ENCODE results near the gene SETDB2. TPM values are rescaled to one million over a fixed set of nuclear protein-coding genes. Genes with fewer than 3 reads are reported as not detected.

Gene SETDB2
- total and polyA plus RNA-seq, 7 experiments from 2014 or later: 14.3 to 30.0 (median 20.3) TPM

- CTCF ChIA-PET: interaction anchor here (0.8 kb wide), 1 partner anchor 10 kb away, joined by 3 read pairs; no protein-coding TSS in a partner anchor
- H3K4me1 Mint-ChIP-seq: peaks cover 22 to 44% (median 28%) of the 10 kb centered on the region in 7 donors
- H3K27ac Mint-ChIP-seq: peak overlapping the region in 1 of 9 donors; percentile 33
- H3K27me3 ChIP-seq (ENCODE audit: control insufficient read depth in 2 of 2, insufficient read depth in 2 of 2, low read length in 2 of 2): no peaks in the 10 kb centered on the region
- H3K9me3 ChIP-seq (ENCODE audit: control insufficient read depth in 2 of 3, low read length in 3 of 3): no peaks in the 10 kb centered on the region
- H3K27me3 Mint-ChIP-seq: no peaks in the 10 kb centered on the region
- H3K27ac ChIP-seq (ENCODE audit: low read depth, low read length): no peak overlapping the region
- H3K36me3 ChIP-seq (ENCODE audit: control insufficient read depth in 2 of 3, insufficient read depth in 3 of 3, low read length in 3 of 3): peaks cover 0 to 4% (median 0%) of the 10 kb centered on the region in 3 experiments
- DNase-seq (no peak), ATAC-seq (no peak)
- H3K4me3 Mint-ChIP-seq: no peak overlapping the region
- POLR2A ChIA-PET: interaction anchor here (0.8 to 3.9 kb wide), 2 partner anchors 11 to 14 kb away, joined by 3 to 25 read pairs; partner anchors contain the start of genes CAB39L and SETDB2
- H3K9me3 Mint-ChIP-seq: no peaks in the 10 kb centered on the region
- no peak overlapping the region for H3K4me3 ChIP-seq (ENCODE audit: low read length)
- intact Hi-C loops (cut with micrococcal nuclease): loop anchor here (1.0 to 2.0 kb wide), 2 partner anchors 11 to 14 kb away; partner anchors contain the start of genes CAB39L (in 1 of the 2) and SETDB2 (in 1 of the 2)
- H3K4me1 ChIP-seq (ENCODE audit: control insufficient read depth in 2 of 2, insufficient read depth in 2 of 2, low read length in 2 of 2): peaks cover 0 to 18% of the 10 kb centered on the region in 2 donors
- peaks cover 0 to 38% (median 22%) of the 10 kb centered on the region in 5 donors for H3K36me3 Mint-ChIP-seq
Measured at GRCh38 chr13:49455007-49455398, 10.9 kb downstream of the SETDB2 start.

GRCh38 chr13:49456156-49456555 lies 12.1 kb downstream of the SETDB2 start:
- H3K36me3 Mint-ChIP-seq: peaks cover 6 to 40% (median 22%) of the 10 kb centered on the region in 5 donors
- H3K27ac Mint-ChIP-seq: no peak overlapping the region
- peaks cover 17 to 37% (median 23%) of the 10 kb centered on the region in 7 donors for H3K4me1 Mint-ChIP-seq
- ChIA-PET CTCF (no interaction called here), POLR2A (no interaction called here)
- intact Hi-C loops (cut with micrococcal nuclease): no loop called here
- ATAC-seq (no peak), DNase-seq (no peak)
- Histone ChIP-seq H3K36me3 (ENCODE audit: control insufficient read depth in 2 of 3, insufficient read depth in 3 of 3, low read length in 3 of 3) (peaks cover 0 to 8% (median 3%) of the 10 kb centered on the region in 3 experiments), H3K9me3 (ENCODE audit: control insufficient read depth in 2 of 3, low read length in 3 of 3) (no peaks in the 10 kb centered on the region), H3K27ac (ENCODE audit: low read depth, low read length) (no peak overlapping the region), H3K4me1 (ENCODE audit: control insufficient read depth in 2 of 2, insufficient read depth in 2 of 2, low read length in 2 of 2) (peaks cover 0 to 12% of the 10 kb centered on the region in 2 donors), H3K27me3 (ENCODE audit: control insufficient read depth in 2 of 2, insufficient read depth in 2 of 2, low read length in 2 of 2) (no peaks in the 10 kb centered on the region), H3K4me3 (ENCODE audit: low read length) (no peak overlapping the region)
- H3K4me3 Mint-ChIP-seq: no peak overlapping the region
- H3K9me3 Mint-ChIP-seq: no peaks in the 10 kb centered on the region
- H3K27me3 Mint-ChIP-seq: no peaks in the 10 kb centered on the region

- no peaks in the 10 kb centered on the region for H3K9me3 ChIP-seq (ENCODE audit: control insufficient read depth in 2 of 3, low read length in 3 of 3)
- H3K4me1 ChIP-seq (ENCODE audit: control insufficient read depth in 2 of 2, insufficient read depth in 2 of 2, low read length in 2 of 2): peaks cover 0 to 12% of the 10 kb centered on the region in 2 donors
- ChIA-PET CTCF (no interaction called here), POLR2A (interaction anchor here (0.6 to 1.6 kb wide), 3 partner anchors 14 to 37 kb away, joined by 3 to 5 read pairs (median 3); partner anchors contain the start of genes CAB39L and SETDB2)
- intact Hi-C loops (cut with micrococcal nuclease): no loop called here
- Mint-ChIP-seq H3K9me3 (peaks cover 0 to 3% (median 0%) of the 10 kb centered on the region in 11 donors), H3K36me3 (peaks cover 7 to 51% (median 32%) of the 10 kb centered on the region in 5 donors), H3K4me3 (no peak overlapping the region), H3K27me3 (no peaks in the 10 kb centered on the region), H3K4me1 (peaks cover 17 to 36% (median 23%) of the 10 kb centered on the region in 7 donors), H3K27ac (no peak overlapping the region)
- ATAC-seq: no peak
- H3K36me3 ChIP-seq (ENCODE audit: control insufficient read depth in 2 of 3, insufficient read depth in 3 of 3, low read length in 3 of 3): peaks cover 0 to 17% (median 13%) of the 10 kb centered on the region in 3 experiments
- no peak for DNase-seq
- no peak overlapping the region for H3K4me3 ChIP-seq (ENCODE audit: low read length)
- H3K27ac ChIP-seq (ENCODE audit: low read depth, low read length): no peak overlapping the region
- H3K27me3 ChIP-seq (ENCODE audit: control insufficient read depth in 2 of 2, insufficient read depth in 2 of 2, low read length in 2 of 2): no peaks in the 10 kb centered on the region
Measured at GRCh38 chr13:49457221-49457620, 13.1 kb downstream of the SETDB2 start.

- peaks cover 11 to 57% (median 47%) of the 10 kb centered on the region in 5 donors for H3K36me3 Mint-ChIP-seq
- Histone ChIP-seq H3K36me3 (ENCODE audit: control insufficient read depth in 2 of 3, insufficient read depth in 3 of 3, low read length in 3 of 3) (peaks cover 5 to 35% (median 27%) of the 10 kb centered on the region in 3 experiments), H3K4me1 (ENCODE audit: control insufficient read depth in 2 of 2, insufficient read depth in 2 of 2, low read length in 2 of 2) (peaks cover 0 to 5% of the 10 kb centered on the region in 2 donors), H3K9me3 (ENCODE audit: control insufficient read depth in 2 of 3, low read length in 3 of 3) (peaks cover 0 to 7% (median 0%) of the 10 kb centered on the region in 3 experiments), H3K27me3 (ENCODE audit: control insufficient read depth in 2 of 2, insufficient read depth in 2 of 2, low read length in 2 of 2) (no peaks in the 10 kb centered on the region), H3K4me3 (ENCODE audit: low read length) (no peak overlapping the region), H3K27ac (ENCODE audit: low read depth, low read length) (no peak overlapping the region)
- DNase-seq (no peak), ATAC-seq (no peak)
- POLR2A ChIA-PET: interaction anchor here (0.7 to 1.4 kb wide), 2 partner anchors 16 to 24 kb away, joined by 3 to 4 read pairs; partner anchors contain the start of genes CAB39L and SETDB2
- no peaks in the 10 kb centered on the region for H3K27me3 Mint-ChIP-seq
- H3K4me1 Mint-ChIP-seq: peaks cover 8 to 26% (median 13%) of the 10 kb centered on the region in 7 donors
- peaks cover 0 to 18% (median 5%) of the 10 kb centered on the region in 11 donors for H3K9me3 Mint-ChIP-seq
- no peak overlapping the region for H3K4me3 Mint-ChIP-seq
- H3K27ac Mint-ChIP-seq: no peak overlapping the region
- CTCF ChIA-PET: no interaction called here
- intact Hi-C loops (cut with micrococcal nuclease): no loop called here
Measured at GRCh38 chr13:49459580-49459979, 15.5 kb downstream of the SETDB2 start.

- Mint-ChIP-seq H3K27ac (no peak overlapping the region), H3K36me3 (peaks cover 11 to 62% (median 56%) of the 10 kb centered on the region in 5 donors), H3K4me3 (no peak overlapping the region)
Measured at GRCh38 chr13:49464085-49464484, 20.0 kb downstream of the SETDB2 start.

GRCh38 chr13:49464621-49465325 lies 20.7 kb downstream of the SETDB2 start:
- POLR2A ChIA-PET: interaction anchor here (0.8 kb wide), 1 partner anchor 144 kb away, joined by 3 read pairs; no protein-coding TSS in a partner anchor
- Histone ChIP-seq H3K27me3 (ENCODE audit: control insufficient read depth in 2 of 2, insufficient read depth in 2 of 2, low read length in 2 of 2) (no peaks in the 10 kb centered on the region), H3K4me1 (ENCODE audit: control insufficient read depth in 2 of 2, insufficient read depth in 2 of 2, low read length in 2 of 2) (no peaks in the 10 kb centered on the region), H3K27ac (ENCODE audit: low read depth, low read length) (no peak overlapping the region), H3K36me3 (ENCODE audit: control insufficient read depth in 2 of 3, insufficient read depth in 3 of 3, low read length in 3 of 3) (peaks cover 8 to 41% (median 27%) of the 10 kb centered on the region in 3 experiments), H3K9me3 (ENCODE audit: control insufficient read depth in 2 of 3, low read length in 3 of 3) (peaks cover 0 to 7% (median 0%) of the 10 kb centered on the region in 3 experiments), H3K4me3 (ENCODE audit: low read length) (no peak overlapping the region)
- CTCF ChIA-PET: interaction anchor here (0.8 kb wide), 1 partner anchor 95 kb away, joined by 3 read pairs; no protein-coding TSS in a partner anchor
- intact Hi-C loops (cut with micrococcal nuclease): no loop called here
- peaks cover 0 to 4% (median 0%) of the 10 kb centered on the region in 7 donors for H3K4me1 Mint-ChIP-seq
- H3K27ac Mint-ChIP-seq: no peak overlapping the region
- H3K36me3 Mint-ChIP-seq: peaks cover 11 to 68% (median 63%) of the 10 kb centered on the region in 5 donors
- no peaks in the 10 kb centered on the region for H3K27me3 Mint-ChIP-seq
- no peak for DNase-seq
- peaks cover 0 to 18% (median 5%) of the 10 kb centered on the region in 11 donors for H3K9me3 Mint-ChIP-seq
- no peak for ATAC-seq
- no peak overlapping the region for H3K4me3 Mint-ChIP-seq

More at GRCh38 chr13:49464085-49464484, 20.0 kb downstream of the SETDB2 start:
- intact Hi-C loops (cut with micrococcal nuclease): no loop called here
- H3K36me3 ChIP-seq (ENCODE audit: control insufficient read depth in 2 of 3, insufficient read depth in 3 of 3, low read length in 3 of 3): peaks cover 5 to 41% (median 27%) of the 10 kb centered on the region in 3 experiments
- CTCF ChIA-PET: no interaction called here
- no peak overlapping the region for H3K27ac ChIP-seq (ENCODE audit: low read depth, low read length)
- H3K9me3 Mint-ChIP-seq: peaks cover 0 to 18% (median 5%) of the 10 kb centered on the region in 11 donors
- POLR2A ChIA-PET: no interaction called here
- H3K4me1 Mint-ChIP-seq: peaks cover 0 to 4% (median 0%) of the 10 kb centered on the region in 7 donors
- H3K27me3 ChIP-seq (ENCODE audit: control insufficient read depth in 2 of 2, insufficient read depth in 2 of 2, low read length in 2 of 2): no peaks in the 10 kb centered on the region
- no peak overlapping the region for H3K4me3 ChIP-seq (ENCODE audit: low read length)
- H3K27me3 Mint-ChIP-seq: no peaks in the 10 kb centered on the region
- no peaks in the 10 kb centered on the region for H3K4me1 ChIP-seq (ENCODE audit: control insufficient read depth in 2 of 2, insufficient read depth in 2 of 2, low read length in 2 of 2)
- peaks cover 0 to 7% (median 0%) of the 10 kb centered on the region in 3 experiments for H3K9me3 ChIP-seq (ENCODE audit: control insufficient read depth in 2 of 3, low read length in 3 of 3)
- ATAC-seq (no peak), DNase-seq (no peak)
